Esophagus muscularis mucosa (tissue), 3 donors: ENCODE results near the gene PPFIA4.

ENCODE experiments used
- POLR2AphosphoS5 ChIP-seq, 2 donors: sonication (generic); formaldehyde crosslinking; IDR thresholded peaks; one replicate each; pipeline ENCODE4 v1.6.1; 2017; ENCODE audit warnings: antibody characterized with exemption in 2 of 2
- TF ChIP-seq, protein P1 (sequence below), 3 experiments: fragments of 200-600 bp in 2 of 3; fragments of 450-650 bp in 1 of 3; sonication (generic) in 2 of 3; IDR thresholded peaks; one replicate each; pipeline ENCODE4 v1.5.1; 2017 to 2019; ENCODE audit warnings: antibody characterized with exemption in 3 of 3, mild to moderate bottlenecking in 2 of 3, moderate library complexity in 1 of 3

DNA sequence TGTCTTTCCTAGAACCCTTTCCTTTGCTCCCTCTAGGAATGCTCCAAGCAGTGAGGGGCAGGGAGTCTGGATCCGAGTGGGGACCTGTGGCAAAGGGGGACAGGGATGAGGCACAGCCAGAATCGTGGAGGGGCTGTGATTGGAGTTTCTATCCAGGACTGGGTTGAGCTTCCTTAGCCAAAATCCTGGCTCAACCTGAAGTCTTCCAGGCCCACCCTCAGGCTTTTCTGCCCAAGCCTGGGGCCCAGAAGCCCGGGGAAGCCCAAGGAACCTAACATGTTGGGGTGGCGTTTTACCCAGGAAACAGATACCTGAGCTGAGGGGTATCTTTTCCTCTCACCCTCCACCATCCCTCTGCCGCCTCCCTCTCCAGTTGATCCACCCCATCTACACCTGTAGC, 54.2 kb downstream of the PPFIA4 start:
- TF ChIP-seq, protein P1, sequence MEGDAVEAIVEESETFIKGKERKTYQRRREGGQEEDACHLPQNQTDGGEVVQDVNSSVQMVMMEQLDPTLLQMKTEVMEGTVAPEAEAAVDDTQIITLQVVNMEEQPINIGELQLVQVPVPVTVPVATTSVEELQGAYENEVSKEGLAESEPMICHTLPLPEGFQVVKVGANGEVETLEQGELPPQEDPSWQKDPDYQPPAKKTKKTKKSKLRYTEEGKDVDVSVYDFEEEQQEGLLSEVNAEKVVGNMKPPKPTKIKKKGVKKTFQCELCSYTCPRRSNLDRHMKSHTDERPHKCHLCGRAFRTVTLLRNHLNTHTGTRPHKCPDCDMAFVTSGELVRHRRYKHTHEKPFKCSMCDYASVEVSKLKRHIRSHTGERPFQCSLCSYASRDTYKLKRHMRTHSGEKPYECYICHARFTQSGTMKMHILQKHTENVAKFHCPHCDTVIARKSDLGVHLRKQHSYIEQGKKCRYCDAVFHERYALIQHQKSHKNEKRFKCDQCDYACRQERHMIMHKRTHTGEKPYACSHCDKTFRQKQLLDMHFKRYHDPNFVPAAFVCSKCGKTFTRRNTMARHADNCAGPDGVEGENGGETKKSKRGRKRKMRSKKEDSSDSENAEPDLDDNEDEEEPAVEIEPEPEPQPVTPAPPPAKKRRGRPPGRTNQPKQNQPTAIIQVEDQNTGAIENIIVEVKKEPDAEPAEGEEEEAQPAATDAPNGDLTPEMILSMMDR (IDR thresholded peaks at IDR 0.05): no peak
- TF ChIP-seq POLR2AphosphoS5 (IDR thresholded peaks at IDR 0.05): no peak
